Thymus (tissue), 11 donors: ENCODE data around the gene SOS2. TPM values are rescaled to one million over a fixed set of nuclear protein-coding genes. Genes with fewer than 3 reads are reported as not detected.

Source experiments
- DNase-seq, 9 donors: peaks; one replicate each; pipeline ENCODE4 v3.0.0-alpha.2; 2013; ENCODE audit warnings: low spot score in 9 of 9, low read depth in 6 of 9, missing footprints in 1 of 9
- H3K27ac ChIP-seq, 2 donors: one replicate each; pipeline ENCODE4 v1.5.1; 2013; ENCODE audit warnings: control low read depth in 1 of 2, low read depth in 1 of 2, low read length in 1 of 2, mild to moderate bottlenecking in 1 of 2, moderate library complexity in 1 of 2
- H3K27me3 ChIP-seq, 2 donors: one replicate each; pipeline ENCODE4 v1.5.1; 2013; ENCODE audit warnings: low read length in 1 of 2; ENCODE audit not compliant: control insufficient read depth in 2 of 2, insufficient read depth in 1 of 2
- H3K36me3 ChIP-seq, 2 donors: one replicate each; pipeline ENCODE4 v1.5.1; 2013; ENCODE audit warnings: low read length in 1 of 2, mild to moderate bottlenecking in 1 of 2, moderate library complexity in 1 of 2; ENCODE audit not compliant: control insufficient read depth in 2 of 2, insufficient read depth in 2 of 2
- H3K4me1 ChIP-seq, 2 donors: one replicate each; pipeline ENCODE4 v1.5.1; 2013; ENCODE audit warnings: low read length in 2 of 2; ENCODE audit not compliant: control insufficient read depth in 2 of 2, insufficient read depth in 2 of 2
- H3K4me3 ChIP-seq, 2 donors: one replicate each; pipeline ENCODE4 v1.5.1; 2013; ENCODE audit warnings: low read length in 2 of 2, control low read depth in 1 of 2, mild to moderate bottlenecking in 1 of 2
- H3K9me3 ChIP-seq, 2 donors: one replicate each; pipeline ENCODE4 v1.5.1; 2013; ENCODE audit warnings: low read length in 1 of 2, mild to moderate bottlenecking in 1 of 2; ENCODE audit not compliant: control insufficient read depth in 2 of 2, insufficient read depth in 1 of 2
- WGBS: extraction: QIAGEN DNeasy Blood & Tissue Kit; methylation state at CpG from one replicate; pipeline ENCODE4 v1.1.7; 2013; 5-methylcytosine and 5-hydroxymethylcytosine counted together
- polyA plus RNA-seq: library from polyadenylated mRNA; stranded (reverse); fragments of 200-250 nt; gene quantifications from one replicate; pipeline ENCODE4 v1.2.3, GENCODE V29; 2013
- total RNA-seq: library from RNA; stranded (reverse); fragments of 120-200 nt; gene quantifications from one replicate; pipeline ENCODE4 v1.2.4, GENCODE V29; 2013
- donor health status: healthy.

The SOS2 gene
- total and polyA plus RNA-seq, 2 donors, result 11.5 to 15.4 TPM

- 6% methylated on average over 1 of the region's 1 CpG for WGBS
- peak overlapping the region; percentile 91 for H3K27ac ChIP-seq
- no peaks in the 10 kb centered on the region for H3K9me3 ChIP-seq
- DNase-seq, result peak in 4 of 9 donors; percentile 31 to 80 (median 44)
- peaks cover 14 to 41% of the 10 kb centered on the region in 2 donors for H3K4me1 ChIP-seq
- H3K4me3 ChIP-seq, result no peak overlapping the region
- H3K27me3 ChIP-seq, result no peaks in the 10 kb centered on the region
- no peaks in the 10 kb centered on the region for H3K36me3 ChIP-seq
These were observed 135.5 kb downstream of the SOS2 start for GRCh38 chr14:50095895-50096294.

GRCh38 chr14:50094056-50094755, 137.2 kb downstream of the SOS2 start:
- Histone ChIP-seq H3K27me3 (no peaks in the 10 kb centered on the region), H3K4me1 (peaks cover 14 to 48% of the 10 kb centered on the region in 2 donors), H3K9me3 (no peaks in the 10 kb centered on the region), H3K36me3 (no peaks in the 10 kb centered on the region), H3K27ac (peak overlapping the region in 1 of 2 donors; percentile 42), H3K4me3 (no peak overlapping the region)
- DNase-seq, result no peak
- WGBS, result 93% methylated on average over 11 of the region's 11 CpGs

- peaks cover 14 to 50% of the 10 kb centered on the region in 2 donors for H3K4me1 ChIP-seq
- DNase-seq, result no peak
- no peak overlapping the region for H3K4me3 ChIP-seq
- no peaks in the 10 kb centered on the region for H3K36me3 ChIP-seq
- no peaks in the 10 kb centered on the region for H3K9me3 ChIP-seq
- WGBS, result 46% methylated on average over 2 of the region's 2 CpGs
- no peak overlapping the region for H3K27ac ChIP-seq
- no peaks in the 10 kb centered on the region for H3K27me3 ChIP-seq
These were observed 137.9 kb downstream of the SOS2 start for GRCh38 chr14:50093496-50093895.

GRCh38 chr14:50092006-50092555, 139.3 kb downstream of the SOS2 start:
- 96% methylated on average over 6 of the region's 6 CpGs for WGBS
- Histone ChIP-seq H3K4me3 (no peak overlapping the region), H3K4me1 (peaks cover 16 to 59% of the 10 kb centered on the region in 2 donors), H3K27me3 (no peaks in the 10 kb centered on the region), H3K36me3 (no peaks in the 10 kb centered on the region), H3K27ac (no peak overlapping the region), H3K9me3 (no peaks in the 10 kb centered on the region)
- no peak for DNase-seq

- Histone ChIP-seq H3K27ac (no peak overlapping the region), H3K9me3 (no peaks in the 10 kb centered on the region), H3K4me3 (no peak overlapping the region), H3K36me3 (no peaks in the 10 kb centered on the region), H3K4me1 (peaks cover 13 to 53% of the 10 kb centered on the region in 2 donors), H3K27me3 (no peaks in the 10 kb centered on the region)
- DNase-seq, result no peak
- WGBS, result 79% methylated on average over 7 of the region's 7 CpGs
These were observed 140.0 kb downstream of the SOS2 start for GRCh38 chr14:50091240-50091913.

- H3K9me3 ChIP-seq, result no peaks in the 10 kb centered on the region
- DNase-seq, result peak in 1 of 9 donors; percentile 39
- 92% methylated on average over 5 of the region's 5 CpGs for WGBS
- H3K4me1 ChIP-seq, result peaks cover 5 to 60% of the 10 kb centered on the region in 2 donors
- H3K27me3 ChIP-seq, result no peaks in the 10 kb centered on the region
- H3K4me3 ChIP-seq, result no peak overlapping the region
- H3K36me3 ChIP-seq, result no peaks in the 10 kb centered on the region
- H3K27ac ChIP-seq, result no peak overlapping the region
These were observed 142.2 kb downstream of the SOS2 start for GRCh38 chr14:50089208-50089607.

GRCh38 chr14:50088731-50089130, 142.6 kb downstream of the SOS2 start:
- Histone ChIP-seq H3K36me3 (no peaks in the 10 kb centered on the region), H3K27me3 (no peaks in the 10 kb centered on the region), H3K9me3 (no peaks in the 10 kb centered on the region), H3K4me3 (no peak overlapping the region), H3K4me1 (peaks cover 8 to 61% of the 10 kb centered on the region in 2 donors), H3K27ac (no peak overlapping the region)
- DNase-seq, result no peak
- 49% methylated on average over 2 of the region's 2 CpGs for WGBS

- no peaks in the 10 kb centered on the region for H3K9me3 ChIP-seq
- peaks cover 11 to 64% of the 10 kb centered on the region in 2 donors for H3K4me1 ChIP-seq
- H3K4me3 ChIP-seq, result no peak overlapping the region
- no peak for DNase-seq
- H3K27ac ChIP-seq, result no peak overlapping the region
- H3K36me3 ChIP-seq, result no peaks in the 10 kb centered on the region
- H3K27me3 ChIP-seq, result no peaks in the 10 kb centered on the region
- 96% methylated on average over 2 of the region's 2 CpGs for WGBS
These were observed 143.3 kb downstream of the SOS2 start for GRCh38 chr14:50088117-50088515.
